HL-60 (cell line): ENCODE results near the gene FBH1.

Source experiments
- CTCF ChIP-seq: IDR thresholded peaks from one replicate; pipeline ENCODE4 v1.5.1; 2011; ENCODE audit warnings: low read length, control low read depth, inconsistent platforms; ENCODE audit not compliant: insufficient read depth
- POLR2AphosphoS5 ChIP-seq: IDR thresholded peaks from 2 replicates; pipeline ENCODE4 v1.6.1; 2012; ENCODE audit warnings: low read depth
- REST ChIP-seq: IDR thresholded peaks from 2 replicates; pipeline ENCODE4 v1.6.1; 2012; ENCODE audit warnings: low read depth; ENCODE audit not compliant: insufficient replicate concordance

- no peak for TF ChIP-seq REST
- TF ChIP-seq CTCF: no peak
- no peak for TF ChIP-seq POLR2AphosphoS5
Measured at GRCh38 chr10:5895804-5896203, 5.8 kb downstream of the FBH1 start.
